IMR-90 (cell line): ENCODE results near the gene ZNF341. TPM values are rescaled to one million over a fixed set of nuclear protein-coding genes. Genes with fewer than 3 reads are reported as not detected.

Source experiments
- ATAC-seq: fragments of 200-7000 bp; cut with Tn5 transposase; 2 replicates; pipeline ENCODE4 v1.9.1; 2020; ENCODE audit warnings: low read depth, mild to moderate bottlenecking, moderate library complexity
- BruUV-seq: library from RNA; stranded (reverse); fragments of 400-500 nt; replicated peaks from 2 replicates; lab custom pipeline; 2021; lab: Mats Ljungman, UMichigan
- CTCF ChIA-PET: fragments of 300-600 bp; formaldehyde crosslinking; extraction: SDS; loops from one replicate; lab custom pipeline; 2021; ENCODE audit warnings: antibody characterized with exemption; lab: Yijun Ruan, JAX
- POLR2A ChIA-PET: fragments of 300-600 bp; sonication (Branson Sonifier 250); formaldehyde crosslinking; loops from one replicate; lab custom pipeline; 2022; ENCODE audit warnings: antibody characterized with exemption; ENCODE audit not compliant: unreplicated experiment; lab: Charles Lee
- DNase-seq: peaks from one replicate; pipeline ENCODE4 v3.0.0; 2013
- H2AFZ ChIP-seq: replicated peaks from 2 replicates; pipeline ENCODE3; 2013; ENCODE audit warnings: low read length, mild to moderate bottlenecking; ENCODE audit not compliant: poor library complexity
- H2AK5ac ChIP-seq: 2 replicates; pipeline ENCODE4 v1.6.1; 2013; ENCODE audit warnings: low read depth, low read length, inconsistent platforms
- H2AK9ac ChIP-seq: replicated peaks from 2 replicates; pipeline ENCODE3; 2013; ENCODE audit warnings: mild to moderate bottlenecking, low read depth, low read length, moderate library complexity; ENCODE audit not compliant: poor library complexity
- H2BK120ac ChIP-seq: 2 replicates; pipeline ENCODE4 v1.6.1; 2013; ENCODE audit warnings: low read depth, low read length, inconsistent platforms
- H2BK15ac ChIP-seq: 3 replicates; pipeline ENCODE4 v1.6.1; 2013; ENCODE audit warnings: low read depth, low read length, inconsistent platforms
- H2BK20ac ChIP-seq: 2 replicates; pipeline ENCODE4 v1.6.1; 2013; ENCODE audit warnings: low read depth, mild to moderate bottlenecking, inconsistent platforms, low read length, moderate library complexity
- H2BK5ac ChIP-seq: 2 replicates; pipeline ENCODE4 v1.6.1; 2013; ENCODE audit warnings: mild to moderate bottlenecking, low read depth, low read length, inconsistent platforms; ENCODE audit not compliant: poor library complexity, severe bottlenecking
- H3K14ac ChIP-seq: replicated peaks from 2 replicates; pipeline ENCODE4 v1.6.1; 2013; ENCODE audit warnings: low read depth, low read length, inconsistent platforms
- H3K18ac ChIP-seq: 2 replicates; pipeline ENCODE4 v1.6.1; 2013; ENCODE audit warnings: low read depth, low read length, control low read depth
- H3K23ac ChIP-seq: 2 replicates; pipeline ENCODE4 v1.6.1; 2013; ENCODE audit warnings: low read depth, low read length, inconsistent platforms
- H3K27ac ChIP-seq: 2 replicates; pipeline ENCODE4 v1.5.1; 2013; ENCODE audit warnings: mild to moderate bottlenecking, control low read depth, low read length; ENCODE audit not compliant: insufficient read depth
- H3K27me3 ChIP-seq: 2 replicates; pipeline ENCODE4 v1.6.1; 2013; ENCODE audit warnings: low read length; ENCODE audit not compliant: control insufficient read depth, insufficient read depth
- H3K36me3 ChIP-seq: 2 replicates; pipeline ENCODE4 v1.6.1; 2013; ENCODE audit warnings: low read length, mixed read lengths; ENCODE audit not compliant: control insufficient read depth, insufficient read depth
- H3K4ac ChIP-seq: 2 replicates; pipeline ENCODE4 v1.6.1; 2013; ENCODE audit warnings: low read depth, low read length, inconsistent platforms
- H3K4me1 ChIP-seq: 2 replicates; pipeline ENCODE4 v1.6.1; 2013; ENCODE audit warnings: low read length, mixed read lengths; ENCODE audit not compliant: control insufficient read depth, insufficient read depth
- H3K4me2 ChIP-seq: 2 replicates; pipeline ENCODE4 v1.6.1; 2013; ENCODE audit warnings: low read depth, mild to moderate bottlenecking, control low read depth, low read length, moderate library complexity
- H3K4me3 ChIP-seq: 2 replicates; pipeline ENCODE4 v1.5.1; 2013; ENCODE audit warnings: low read depth, mild to moderate bottlenecking, control low read depth, low read length, moderate library complexity; ENCODE audit not compliant: insufficient read depth
- H3K56ac ChIP-seq: 2 replicates; pipeline ENCODE4 v1.6.1; 2013; ENCODE audit warnings: low read length, inconsistent platforms; ENCODE audit not compliant: insufficient read depth; ENCODE audit errors: extremely low read depth
- H3K79me1 ChIP-seq, 2 experiments: 2 replicates each; pipeline ENCODE4 v1.6.1; 2013; ENCODE audit warnings: low read length in 2 of 2, inconsistent platforms in 1 of 2, low read depth in 1 of 2
- H3K9ac ChIP-seq: 2 replicates; pipeline ENCODE4 v1.6.1; 2013; ENCODE audit warnings: low read depth, low read length, control low read depth
- H3K9me1 ChIP-seq: 2 replicates; pipeline ENCODE4 v1.6.1; 2013; ENCODE audit warnings: low read length, inconsistent platforms; ENCODE audit not compliant: insufficient read depth
- H3K9me3 ChIP-seq: 2 replicates; pipeline ENCODE4 v1.6.1; 2013; ENCODE audit warnings: low read length; ENCODE audit not compliant: control insufficient read depth, insufficient read depth
- H4K20me1 ChIP-seq: 2 replicates; pipeline ENCODE4 v1.6.1; 2013; ENCODE audit warnings: low read length, inconsistent platforms; ENCODE audit not compliant: insufficient read depth
- H4K5ac ChIP-seq: 2 replicates; pipeline ENCODE4 v1.6.1; 2013; ENCODE audit warnings: mild to moderate bottlenecking, low read depth, low read length, control low read depth
- H4K8ac ChIP-seq, 2 experiments: 2 replicates each; pipeline ENCODE4 v1.6.1; 2013; ENCODE audit warnings: low read depth in 2 of 2, low read length in 2 of 2, control low read depth in 1 of 2, inconsistent platforms in 1 of 2
- H4K91ac ChIP-seq: 2 replicates; pipeline ENCODE4 v1.6.1; 2013; ENCODE audit warnings: low read depth, low read length, inconsistent platforms; ENCODE audit not compliant: insufficient read depth
- CEBPB ChIP-seq: IDR thresholded peaks from 2 replicates; pipeline ENCODE4 v1.6.1; 2012; ENCODE audit warnings: low read depth, low read length, improper control_type of control experiment
- SMC3 ChIP-seq: fragments of 150-350 bp; IDR thresholded peaks from 2 replicates; pipeline ENCODE4 v1.6.1; 2016; ENCODE audit warnings: low read depth, mild to moderate bottlenecking, antibody characterized with exemption, low read length, moderate library complexity
- USF2 ChIP-seq: fragments of 150-350 bp; IDR thresholded peaks from 2 replicates; pipeline ENCODE4 v1.6.1; 2017; ENCODE audit warnings: mild to moderate bottlenecking, antibody characterized with exemption, low read length, low read depth
- WGBS, 2 experiments: methylation state at CpG; one replicate each; pipeline versions ENCODE4 v1.1.5 to v1.1.7; 2013; ENCODE audit warnings: missing lambda C conversion rate in 2 of 2; ENCODE audit not compliant: insufficient read length in 1 of 2; ENCODE audit errors: extremely low coverage in 2 of 2; 5-methylcytosine and 5-hydroxymethylcytosine counted together
- dilution Hi-C: fragments of 300-500 bp; cut with HindIII; formaldehyde crosslinking; loops from one replicate; pipeline ENCODE4 v1.14.3; 2018; ENCODE audit warnings: low sequenced_read_pairs; ENCODE audit not compliant: unreplicated experiment
- in situ Hi-C: fragments of 300-500 bp; cut with MboI; formaldehyde crosslinking; loops from 3 replicates; pipeline ENCODE4 v1.14.3; 2019; ENCODE audit warnings: low sequenced_read_pairs, inconsistent platforms, mixed read lengths
- intact Hi-C: fragments of 100-400 bp; cut with micrococcal nuclease; formaldehyde crosslinking; loops from 2 replicates; pipeline ENCODE4 v1.10.0; 2022
- polyA plus RNA-seq, 3 experiments: library from polyadenylated mRNA; depleted of rRNA; stranded (reverse); fragments of >200 nt; gene quantifications; 2 replicates each; pipeline ENCODE4 v1.2.3, GENCODE V29; 2012; ENCODE audit warnings: low replicate concordance in 1 of 3
- total RNA-seq: library from RNA; depleted of rRNA; stranded (reverse); fragments of >200 nt; gene quantifications from 2 replicates; pipeline ENCODE4 v1.2.3, GENCODE V29; 2012

The ZNF341 gene
- total and polyA plus RNA-seq, 2 of the 4 experiments (the other 2 are of a cell fraction), result 1.1 to 3.4 TPM

DNA sequence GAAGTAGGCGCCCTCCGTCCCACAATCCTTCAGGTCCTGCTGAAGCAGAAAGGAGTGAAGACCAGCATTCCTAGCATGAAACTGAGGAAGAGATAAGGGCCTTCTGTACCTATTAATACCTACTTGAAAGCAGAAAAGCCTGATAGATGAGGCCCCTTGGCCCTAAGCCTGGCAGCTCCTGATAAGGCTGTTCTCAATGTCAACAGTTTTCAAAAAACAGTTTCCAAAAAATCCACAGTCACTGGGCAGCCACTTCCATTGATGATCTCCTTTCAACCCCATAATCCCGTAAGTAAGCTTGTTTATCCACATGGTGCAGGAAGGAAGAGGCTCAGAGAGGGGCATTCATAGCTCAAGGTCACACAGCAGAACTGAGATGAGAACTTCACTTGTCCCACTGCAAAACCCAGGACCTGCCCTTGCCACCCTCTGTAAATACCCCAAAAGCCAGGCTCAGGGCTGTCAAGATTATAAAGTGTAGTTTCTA is 42.8 kb upstream of the ZNF341 start (continued):
- no peak for TF ChIP-seq USF2

- intact Hi-C loops, result no loop called here
- no peak overlapping the region for H3K4me2 ChIP-seq
- ATAC-seq, result no peak
These were observed 42.3 kb upstream of the ZNF341 start for GRCh38 chr20:33689493-33689892.

More at GRCh38 chr20:33689493-33689892, 42.3 kb upstream of the ZNF341 start:
- no peaks in the 10 kb centered on the region for H3K9me3 ChIP-seq
- no peak overlapping the region for H4K8ac ChIP-seq
- peaks cover 9% of the 10 kb centered on the region for H3K4me1 ChIP-seq
- H3K27me3 ChIP-seq, result no peaks in the 10 kb centered on the region
- H2AK5ac ChIP-seq, result no peak overlapping the region
- H4K91ac ChIP-seq, result no peak overlapping the region
- H3K9ac ChIP-seq, result no peak overlapping the region
- H3K36me3 ChIP-seq, result no peaks in the 10 kb centered on the region
- no peak overlapping the region for H3K14ac ChIP-seq
- H3K56ac ChIP-seq, result no peak overlapping the region
- CTCF ChIA-PET, result no interaction called here
- H2BK20ac ChIP-seq, result no peak overlapping the region
- no peak for TF ChIP-seq SMC3
- TF ChIP-seq CEBPB, result no peak
- H2BK5ac ChIP-seq, result no peak overlapping the region
- H2BK120ac ChIP-seq, result no peak overlapping the region
- H3K9me1 ChIP-seq, result 0 out of 2 replicates have a peak, but pooled peaks cover 11% of the 10 kb centered on the region
- no peak overlapping the region for H3K18ac ChIP-seq
- no TSS peak for BruUV-seq
- DNase-seq, result no peak
- H3K27ac ChIP-seq, result no peak overlapping the region
- POLR2A ChIA-PET, result no interaction called here
- no peak overlapping the region for H2AK9ac ChIP-seq
- H3K23ac ChIP-seq, result no peak overlapping the region
- H3K4me3 ChIP-seq, result no peak overlapping the region
- H2AFZ ChIP-seq, result no peak overlapping the region
- no CpG with 5 or more reads among the region's 1 CpG for WGBS, 2 experiments
- in situ Hi-C loops (no loop called here), dilution Hi-C loops (no loop called here)
- no peak overlapping the region for H2BK15ac ChIP-seq
- H3K4ac ChIP-seq, result no peak overlapping the region
- H4K20me1 ChIP-seq, result no peaks in the 10 kb centered on the region
- peaks cover 0 to 11% of the 10 kb centered on the region in 2 experiments; a peak in 2 of 4 replicates for H3K79me1 ChIP-seq
- H4K5ac ChIP-seq, result no peak overlapping the region
